ENCODE data around the gene ARVCF. TPM values are rescaled to one million over a fixed set of nuclear protein-coding genes. Genes with fewer than 3 reads are reported as not detected.

Gene ARVCF
- total and polyA plus RNA-seq, 9 of the 15 experiments (the other 6 are each of a cell fraction or from before 2014, with no cell fraction given) = 0.03 to 97.4 (median 15.6) TPM

DNA sequence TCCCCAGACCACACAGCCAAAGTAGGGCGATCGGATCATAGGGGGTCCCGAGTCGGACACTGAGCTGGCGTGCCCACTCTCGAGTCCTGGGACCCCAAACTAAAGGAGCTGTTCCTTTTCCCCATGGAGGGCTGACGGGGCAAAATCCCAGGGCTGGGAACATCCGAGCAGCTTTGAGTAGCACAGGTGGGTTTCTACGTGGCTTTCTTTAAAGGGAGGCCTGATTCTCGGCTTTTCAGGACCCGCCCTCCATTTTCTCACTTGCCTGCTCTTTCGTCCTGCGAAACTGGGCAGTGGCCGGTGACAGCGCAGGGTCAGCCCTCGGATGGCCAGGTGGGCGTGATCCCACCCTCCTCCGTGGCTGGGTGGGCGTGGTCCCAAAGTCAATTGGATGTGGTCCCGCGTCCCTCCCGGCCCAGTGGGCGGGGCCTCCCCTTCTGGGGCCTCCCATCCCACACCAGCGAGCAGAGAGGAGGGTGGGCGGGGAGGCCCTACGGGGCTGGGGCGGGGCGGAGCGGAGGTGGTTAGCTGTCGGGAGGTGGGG, 57.5 kb downstream of the ARVCF start (continued):
- TF ChIP-seq ZBTB7A (IDR thresholded peaks at IDR 0.05; ENCODE audit: borderline replicate concordance, control insufficient read depth, low read depth, low read length) (peak; percentile 98), ZNF764 (CRISPR knock-in tag; IDR thresholded peaks at IDR 0.05; ENCODE audit: low read depth) (0 out of 2 replicates have a peak, but pooled peaks have one; percentile 3), MTA3 (IDR thresholded peaks at IDR 0.05; ENCODE audit: borderline replicate concordance) (peak; percentile 82), JUND (IDR thresholded peaks at IDR 0.05; ENCODE audit: borderline replicate concordance, low read depth, low read length) (peak; percentile 55; the same call in 1 of the 2 replicates), JUND (tag; IDR thresholded peaks at IDR 0.05; ENCODE audit: borderline replicate concordance, low read depth, low read length) (no peak; the same call in 2 of the 3 replicates), SIN3A (IDR thresholded peaks at IDR 0.05; ENCODE audit: borderline replicate concordance in 2 of 2, control insufficient read depth in 1 of 2, low read depth in 2 of 2, low read length in 2 of 2) (peak; percentile 44 to 76; a peak in 1 of 4 replicates), XRCC3 (IDR thresholded peaks at IDR 0.05) (no peak), CREB1 (IDR thresholded peaks at IDR 0.05) (peak; percentile 64; the same call in 1 of the 2 replicates), CREB1 (CRISPR knock-in tag; IDR thresholded peaks at IDR 0.05) (no peak), NUFIP1 (IDR thresholded peaks at IDR 0.05; ENCODE audit: partially characterized antibody) (no peak), CBX3 (IDR thresholded peaks at IDR 0.05; ENCODE audit: borderline replicate concordance in 1 of 2, low read length in 2 of 2) (0 out of 3 replicates have a peak, but pooled peaks of 1 of the 2 experiments have one; percentile 37), ZC3H11A (IDR thresholded peaks at IDR 0.05; ENCODE audit: low read depth, low read length) (peak; percentile 90), HCFC1 (IDR thresholded peaks at IDR 0.05; ENCODE audit: low read depth, low read length) (peak; percentile 14; the same call in 1 of the 2 replicates), POLR2G (IDR thresholded peaks at IDR 0.05; ENCODE audit: low read depth, low read length) (peak; percentile 83), PHF20 (IDR thresholded peaks at IDR 0.05; ENCODE audit: partially characterized antibody) (no peak)
- TF ChIP-seq, protein P1, sequence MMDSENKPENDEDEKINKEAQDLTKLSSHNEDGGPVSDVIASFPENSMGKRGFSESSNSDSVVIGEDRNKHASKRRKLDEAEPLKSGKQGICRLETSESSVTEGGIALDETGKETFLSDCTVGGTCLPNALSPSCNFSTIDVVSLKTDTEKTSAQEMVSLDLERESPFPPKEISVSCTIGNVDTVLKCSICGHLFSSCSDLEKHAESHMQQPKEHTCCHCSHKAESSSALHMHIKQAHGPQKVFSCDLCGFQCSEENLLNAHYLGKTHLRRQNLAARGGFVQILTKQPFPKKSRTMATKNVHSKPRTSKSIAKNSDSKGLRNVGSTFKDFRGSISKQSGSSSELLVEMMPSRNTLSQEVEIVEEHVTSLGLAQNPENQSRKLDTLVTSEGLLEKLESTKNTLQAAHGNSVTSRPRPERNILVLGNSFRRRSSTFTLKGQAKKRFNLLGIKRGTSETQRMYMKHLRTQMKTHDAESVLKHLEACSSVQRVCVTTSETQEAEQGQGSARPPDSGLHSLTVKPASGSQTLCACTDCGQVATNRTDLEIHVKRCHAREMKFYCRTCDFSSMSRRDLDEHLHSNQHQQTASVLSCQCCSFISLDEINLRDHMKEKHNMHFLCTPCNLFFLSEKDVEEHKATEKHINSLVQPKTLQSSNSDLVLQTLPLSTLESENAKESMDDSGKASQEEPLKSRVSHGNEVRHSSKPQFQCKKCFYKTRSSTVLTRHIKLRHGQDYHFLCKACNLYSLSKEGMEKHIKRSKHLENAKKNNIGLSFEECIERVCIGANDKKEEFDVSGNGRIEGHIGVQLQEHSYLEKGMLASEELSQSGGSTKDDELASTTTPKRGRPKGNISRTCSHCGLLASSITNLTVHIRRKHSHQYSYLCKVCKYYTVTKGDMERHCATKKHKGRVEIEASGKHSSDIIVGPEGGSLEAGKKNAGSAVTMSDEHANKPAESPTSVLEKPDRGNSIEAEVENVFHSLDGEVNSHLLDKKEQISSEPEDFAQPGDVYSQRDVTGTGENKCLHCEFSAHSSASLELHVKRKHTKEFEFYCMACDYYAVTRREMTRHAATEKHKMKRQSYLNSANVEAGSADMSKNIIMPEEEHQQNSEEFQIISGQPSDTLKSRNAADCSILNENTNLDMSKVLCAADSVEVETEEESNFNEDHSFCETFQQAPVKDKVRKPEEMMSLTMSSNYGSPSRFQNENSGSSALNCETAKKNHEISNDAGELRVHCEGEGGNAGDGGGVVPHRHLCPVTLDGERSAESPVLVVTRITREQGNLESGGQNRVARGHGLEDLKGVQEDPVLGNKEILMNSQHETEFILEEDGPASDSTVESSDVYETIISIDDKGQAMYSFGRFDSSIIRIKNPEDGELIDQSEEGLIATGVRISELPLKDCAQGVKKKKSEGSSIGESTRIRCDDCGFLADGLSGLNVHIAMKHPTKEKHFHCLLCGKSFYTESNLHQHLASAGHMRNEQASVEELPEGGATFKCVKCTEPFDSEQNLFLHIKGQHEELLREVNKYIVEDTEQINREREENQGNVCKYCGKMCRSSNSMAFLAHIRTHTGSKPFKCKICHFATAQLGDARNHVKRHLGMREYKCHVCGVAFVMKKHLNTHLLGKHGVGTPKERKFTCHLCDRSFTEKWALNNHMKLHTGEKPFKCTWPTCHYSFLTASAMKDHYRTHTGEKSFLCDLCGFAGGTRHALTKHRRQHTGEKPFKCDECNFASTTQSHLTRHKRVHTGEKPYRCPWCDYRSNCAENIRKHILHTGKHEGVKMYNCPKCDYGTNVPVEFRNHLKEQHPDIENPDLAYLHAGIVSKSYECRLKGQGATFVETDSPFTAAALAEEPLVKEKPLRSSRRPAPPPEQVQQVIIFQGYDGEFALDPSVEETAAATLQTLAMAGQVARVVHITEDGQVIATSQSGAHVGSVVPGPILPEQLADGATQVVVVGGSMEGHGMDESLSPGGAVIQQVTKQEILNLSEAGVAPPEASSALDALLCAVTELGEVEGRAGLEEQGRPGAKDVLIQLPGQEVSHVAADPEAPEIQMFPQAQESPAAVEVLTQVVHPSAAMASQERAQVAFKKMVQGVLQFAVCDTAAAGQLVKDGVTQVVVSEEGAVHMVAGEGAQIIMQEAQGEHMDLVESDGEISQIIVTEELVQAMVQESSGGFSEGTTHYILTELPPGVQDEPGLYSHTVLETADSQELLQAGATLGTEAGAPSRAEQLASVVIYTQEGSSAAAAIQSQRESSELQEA (IDR thresholded peaks at IDR 0.05; ENCODE audit: low read depth) = no peak
- TF ChIP-seq, protein P2, sequence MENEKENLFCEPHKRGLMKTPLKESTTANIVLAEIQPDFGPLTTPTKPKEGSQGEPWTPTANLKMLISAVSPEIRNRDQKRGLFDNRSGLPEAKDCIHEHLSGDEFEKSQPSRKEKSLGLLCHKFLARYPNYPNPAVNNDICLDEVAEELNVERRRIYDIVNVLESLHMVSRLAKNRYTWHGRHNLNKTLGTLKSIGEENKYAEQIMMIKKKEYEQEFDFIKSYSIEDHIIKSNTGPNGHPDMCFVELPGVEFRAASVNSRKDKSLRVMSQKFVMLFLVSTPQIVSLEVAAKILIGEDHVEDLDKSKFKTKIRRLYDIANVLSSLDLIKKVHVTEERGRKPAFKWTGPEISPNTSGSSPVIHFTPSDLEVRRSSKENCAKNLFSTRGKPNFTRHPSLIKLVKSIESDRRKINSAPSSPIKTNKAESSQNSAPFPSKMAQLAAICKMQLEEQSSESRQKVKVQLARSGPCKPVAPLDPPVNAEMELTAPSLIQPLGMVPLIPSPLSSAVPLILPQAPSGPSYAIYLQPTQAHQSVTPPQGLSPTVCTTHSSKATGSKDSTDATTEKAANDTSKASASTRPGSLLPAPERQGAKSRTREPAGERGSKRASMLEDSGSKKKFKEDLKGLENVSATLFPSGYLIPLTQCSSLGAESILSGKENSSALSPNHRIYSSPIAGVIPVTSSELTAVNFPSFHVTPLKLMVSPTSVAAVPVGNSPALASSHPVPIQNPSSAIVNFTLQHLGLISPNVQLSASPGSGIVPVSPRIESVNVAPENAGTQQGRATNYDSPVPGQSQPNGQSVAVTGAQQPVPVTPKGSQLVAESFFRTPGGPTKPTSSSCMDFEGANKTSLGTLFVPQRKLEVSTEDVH (IDR thresholded peaks at IDR 0.05; ENCODE audit: low read depth, partially characterized antibody) = no peak

Data from K562 (cell line).